ENCODE results near the gene GPR27. TPM values are rescaled to one million over a fixed set of nuclear protein-coding genes. Genes with fewer than 3 reads are reported as not detected.

GPR27 gene
- polyA plus RNA-seq, 1 donor (not counting 4 experiments of a cell fraction or from before 2014, with no cell fraction given), result 0.12 TPM

GRCh38 chr3:71771884-71772283, 18.2 kb downstream of the GPR27 start:
- Histone ChIP-seq H3K27ac (ENCODE audit: control insufficient read depth, insufficient read depth, low read length) (no peak overlapping the region), H3K79me2 (ENCODE audit: control insufficient read depth, insufficient read depth, low read length) (no peaks in the 10 kb centered on the region), H3K9me1 (ENCODE audit: control insufficient read depth, extremely low read depth, insufficient read depth, low read length) (no peaks in the 10 kb centered on the region), H3K36me3 (ENCODE audit: control insufficient read depth in 2 of 2, extremely low read depth in 1 of 2, insufficient read depth in 2 of 2, low read length in 2 of 2) (no peaks in the 10 kb centered on the region), H3K4me3 (ENCODE audit: control insufficient read depth in 2 of 3, extremely low read depth in 1 of 3, insufficient read depth in 2 of 3, low read depth in 1 of 3, low read length in 3 of 3) (no peak overlapping the region), H3K4me1 (ENCODE audit: control insufficient read depth, extremely low read depth, insufficient read depth, low read length) (no peaks in the 10 kb centered on the region), H3K27me3 (ENCODE audit: control insufficient read depth, extremely low read depth, insufficient read depth, low read length) (peaks cover 8% of the 10 kb centered on the region), H2AFZ (ENCODE audit: control insufficient read depth, low read length) (no peak overlapping the region), H3K9me3 (ENCODE audit: control insufficient read depth, low read depth, low read length) (no peaks in the 10 kb centered on the region), H3K9ac (ENCODE audit: control insufficient read depth, extremely low read depth, insufficient read depth, low read length) (no peak overlapping the region), H4K20me1 (ENCODE audit: control insufficient read depth, extremely low read depth, insufficient read depth, low read length) (no peaks in the 10 kb centered on the region), H3K4me2 (ENCODE audit: control insufficient read depth, extremely low read depth, insufficient read depth, low read depth, low read length) (no peak overlapping the region)
- dilution Hi-C loops (cut with MboI; ENCODE audit: extremely low pct_ligation_motif_present, low sequenced_read_pairs), result no loop called here
- FAIRE-seq (no peak), DNase-seq (ENCODE audit: low read depth, low spot score) (no peak)
- TF ChIP-seq CTCF (optimal IDR thresholded peaks at IDR 0.05 in 1 of 3, IDR thresholded peaks at IDR 0.05 in 1 of 3, conservative IDR thresholded peaks at IDR 0.05 in 1 of 3; ENCODE audit: extremely low read depth in 1 of 3, insufficient read depth in 2 of 3, low read length in 3 of 3), result no peak
- no peak for TF ChIP-seq EZH2 (IDR thresholded peaks at IDR 0.05; ENCODE audit: low read length)

GRCh38 chr3:71776538-71776937, 22.9 kb downstream of the GPR27 start:
- H3K9ac ChIP-seq (ENCODE audit: control insufficient read depth, extremely low read depth, insufficient read depth, low read length), result no peak overlapping the region
- no peak for FAIRE-seq
- no peaks in the 10 kb centered on the region for H3K36me3 ChIP-seq (ENCODE audit: control insufficient read depth in 2 of 2, extremely low read depth in 1 of 2, insufficient read depth in 2 of 2, low read length in 2 of 2)
- no peaks in the 10 kb centered on the region for H3K9me1 ChIP-seq (ENCODE audit: control insufficient read depth, extremely low read depth, insufficient read depth, low read length)
- no peaks in the 10 kb centered on the region for H4K20me1 ChIP-seq (ENCODE audit: control insufficient read depth, extremely low read depth, insufficient read depth, low read length)
- dilution Hi-C loops (cut with MboI; ENCODE audit: extremely low pct_ligation_motif_present, low sequenced_read_pairs), result no loop called here
- no peak overlapping the region for H3K4me3 ChIP-seq (ENCODE audit: control insufficient read depth in 2 of 3, extremely low read depth in 1 of 3, insufficient read depth in 2 of 3, low read depth in 1 of 3, low read length in 3 of 3)
- no peaks in the 10 kb centered on the region for H3K79me2 ChIP-seq (ENCODE audit: control insufficient read depth, insufficient read depth, low read length)
- H3K4me2 ChIP-seq (ENCODE audit: control insufficient read depth, extremely low read depth, insufficient read depth, low read depth, low read length), result no peak overlapping the region
- no peaks in the 10 kb centered on the region for H3K9me3 ChIP-seq (ENCODE audit: control insufficient read depth, low read depth, low read length)
- no peak for DNase-seq (ENCODE audit: low read depth, low spot score)
- H3K27me3 ChIP-seq (ENCODE audit: control insufficient read depth, extremely low read depth, insufficient read depth, low read length), result peaks cover 5% of the 10 kb centered on the region
- H3K27ac ChIP-seq (ENCODE audit: control insufficient read depth, insufficient read depth, low read length), result no peak overlapping the region
- TF ChIP-seq CTCF (optimal IDR thresholded peaks at IDR 0.05 in 1 of 3, IDR thresholded peaks at IDR 0.05 in 1 of 3, conservative IDR thresholded peaks at IDR 0.05 in 1 of 3; ENCODE audit: extremely low read depth in 1 of 3, insufficient read depth in 2 of 3, low read length in 3 of 3) (no peak), EZH2 (IDR thresholded peaks at IDR 0.05; ENCODE audit: low read length) (no peak)
- H2AFZ ChIP-seq (ENCODE audit: control insufficient read depth, low read length), result no peak overlapping the region
- no peaks in the 10 kb centered on the region for H3K4me1 ChIP-seq (ENCODE audit: control insufficient read depth, extremely low read depth, insufficient read depth, low read length)
